Osteocyte (in vitro differentiated cells): ENCODE measurements around the gene TMEM168. TPM values are rescaled to one million over a fixed set of nuclear protein-coding genes. Genes with fewer than 3 reads are reported as not detected.
"Not testable (repeated sequence)": the region's sequence is repeated elsewhere in the genome, so short reads cannot be mapped to it uniquely, and the experiment has no call there.

Experiments
- DNase-seq: peaks from one replicate; pipeline ENCODE4 v3.0.0; 2021; ENCODE audit warnings: mixed read lengths; ENCODE audit not compliant: unreplicated experiment; ENCODE audit errors: extremely low spot score
- H3K27ac Mint-ChIP-seq: one replicate; pipeline ENCODE4 v1.8.0; 2021; ENCODE audit warnings: mild to moderate bottlenecking, mixed read lengths; ENCODE audit not compliant: unreplicated experiment
- H3K27me3 Mint-ChIP-seq: one replicate; pipeline ENCODE4 v1.8.0; 2021; ENCODE audit warnings: mixed read lengths; ENCODE audit not compliant: unreplicated experiment
- H3K36me3 Mint-ChIP-seq: one replicate; pipeline ENCODE4 v1.8.0; 2021; ENCODE audit warnings: mixed read lengths; ENCODE audit not compliant: unreplicated experiment
- H3K4me1 Mint-ChIP-seq: one replicate; pipeline ENCODE4 v1.8.0; 2021; ENCODE audit warnings: mixed read lengths; ENCODE audit not compliant: unreplicated experiment
- H3K4me3 Mint-ChIP-seq: one replicate; pipeline ENCODE4 v1.8.0; 2021; ENCODE audit warnings: mild to moderate bottlenecking, moderate library complexity, mixed read lengths; ENCODE audit not compliant: unreplicated experiment
- H3K9me3 Mint-ChIP-seq: one replicate; pipeline ENCODE4 v1.8.0; 2021; ENCODE audit warnings: mixed read lengths; ENCODE audit not compliant: unreplicated experiment
- CTCF ChIP-seq: fragments of 200-600 bp; sonication (generic); IDR thresholded peaks from 2 replicates; pipeline ENCODE4 v1.5.0; 2021; ENCODE audit warnings: antibody characterized with exemption, mild to moderate bottlenecking, moderate library complexity
- total RNA-seq: library from RNA; stranded (reverse); gene quantifications from 2 replicates; pipeline ENCODE4 v1.2.1, GENCODE V29; 2021

The TMEM168 gene
- total RNA-seq, 1 donor from 2014 or later, result 21.7 TPM

- H3K27ac Mint-ChIP-seq, result no peak overlapping the region
- H3K4me3 Mint-ChIP-seq, result no peak overlapping the region
- peaks cover 32% of the 10 kb centered on the region for H3K9me3 Mint-ChIP-seq
- H3K27me3 Mint-ChIP-seq, result no peaks in the 10 kb centered on the region
- no peak for TF ChIP-seq CTCF
- H3K4me1 Mint-ChIP-seq, result no peaks in the 10 kb centered on the region
- no peak for DNase-seq
- H3K36me3 Mint-ChIP-seq, result peaks cover 3% of the 10 kb centered on the region
Observed at GRCh38 chr7:112735261-112735660, 54.9 kb downstream of the TMEM168 start.

- not testable (repeated sequence) for H3K4me3 Mint-ChIP-seq, DNase-seq, H3K36me3 Mint-ChIP-seq, H3K4me1 Mint-ChIP-seq, H3K27me3 Mint-ChIP-seq, H3K27ac Mint-ChIP-seq
- peaks cover 35% of the 10 kb centered on the region for H3K9me3 Mint-ChIP-seq
Observed at GRCh38 chr7:112731324-112731723, 58.9 kb downstream of the TMEM168 start.

- Mint-ChIP-seq H3K27ac (no peak overlapping the region), H3K4me1 (peaks cover 9% of the 10 kb centered on the region)
Observed at GRCh38 chr7:112726076-112726475, 64.1 kb downstream of the TMEM168 start.

DNA sequence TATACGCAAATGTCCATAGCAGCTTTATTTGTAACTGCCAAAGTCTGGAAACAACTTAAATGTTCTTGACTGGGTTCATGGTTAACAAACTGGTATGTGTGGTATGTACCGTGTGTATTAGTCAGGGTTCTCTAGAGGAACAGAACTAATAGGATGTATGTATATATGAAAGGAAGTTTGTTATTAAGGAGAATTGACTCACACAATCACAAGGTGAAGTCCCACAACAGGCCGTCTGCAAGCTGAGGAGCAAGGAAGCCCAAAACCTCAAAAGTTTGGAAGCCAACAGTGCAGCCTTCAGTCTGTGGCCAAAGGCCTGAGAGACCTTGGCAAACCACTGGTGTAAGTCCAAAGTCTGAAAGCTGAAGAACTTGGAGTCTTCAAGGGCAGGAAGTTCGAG lies 66.8 kb downstream of the TMEM168 start:
- Mint-ChIP-seq H3K27me3 (no peaks in the 10 kb centered on the region), H3K4me1 (peaks cover 9% of the 10 kb centered on the region), H3K27ac (no peak overlapping the region), H3K36me3 (no peaks in the 10 kb centered on the region), H3K9me3 (peaks cover 4% of the 10 kb centered on the region), H3K4me3 (no peak overlapping the region)
- TF ChIP-seq CTCF, result no peak
- no peak for DNase-seq

More at GRCh38 chr7:112726076-112726475, 64.1 kb downstream of the TMEM168 start:
- H3K27me3 Mint-ChIP-seq, result no peaks in the 10 kb centered on the region
- no peak overlapping the region for H3K4me3 Mint-ChIP-seq
- no peak for TF ChIP-seq CTCF
- H3K36me3 Mint-ChIP-seq, result peaks cover 2% of the 10 kb centered on the region
- H3K9me3 Mint-ChIP-seq, result peaks cover 13% of the 10 kb centered on the region
- DNase-seq, result no peak

DNA sequence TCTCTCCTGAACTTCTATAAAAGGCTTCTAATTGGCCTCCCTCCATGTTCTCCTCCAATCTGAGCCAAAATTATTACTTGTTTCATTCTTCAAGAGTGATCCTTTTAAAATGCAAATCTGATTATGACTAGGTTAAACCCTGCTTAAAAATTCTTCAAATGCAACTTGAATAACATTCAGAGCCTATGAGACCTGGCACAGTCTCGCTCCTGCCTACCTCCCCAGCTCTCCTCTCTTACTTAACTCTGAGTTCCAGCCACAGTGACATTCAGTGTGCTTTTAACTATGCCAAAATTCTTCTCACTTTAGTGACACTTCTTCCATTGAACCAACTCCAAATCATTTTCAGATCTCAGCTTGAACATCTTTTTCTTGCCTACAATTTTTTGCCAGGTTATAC lies 68.8 kb downstream of the TMEM168 start:
- Mint-ChIP-seq H3K36me3 (no peaks in the 10 kb centered on the region), H3K4me1 (peaks cover 9% of the 10 kb centered on the region), H3K9me3 (no peaks in the 10 kb centered on the region), H3K27me3 (no peaks in the 10 kb centered on the region), H3K27ac (no peak overlapping the region), H3K4me3 (no peak overlapping the region)
- no peak for DNase-seq
- TF ChIP-seq CTCF, result no peak

GRCh38 chr7:112715525-112715924 lies 74.7 kb downstream of the TMEM168 start:
- DNase-seq, result no peak
- H3K27ac Mint-ChIP-seq, result no peak overlapping the region
- H3K9me3 Mint-ChIP-seq, result no peaks in the 10 kb centered on the region
- no peak overlapping the region for H3K4me3 Mint-ChIP-seq
- H3K4me1 Mint-ChIP-seq, result no peaks in the 10 kb centered on the region
- H3K36me3 Mint-ChIP-seq, result no peaks in the 10 kb centered on the region
- no peak for TF ChIP-seq CTCF
- no peaks in the 10 kb centered on the region for H3K27me3 Mint-ChIP-seq
